MG63 (cell line): ENCODE results near the gene CTBP1. TPM values are rescaled to one million over a fixed set of nuclear protein-coding genes. Genes with fewer than 3 reads are reported as not detected.

Experiments
- DNase-seq: peaks from one replicate; pipeline ENCODE4 v3.0.0-alpha.2; 2020
- H3K27me3 ChIP-seq: fragments of 250-450 bp; sonication (Bioruptor Pico); 2 replicates; pipeline ENCODE4 v1.5.1; 2020; ENCODE audit warnings: mild to moderate bottlenecking, moderate library complexity
- H3K36me3 ChIP-seq: fragments of 250-450 bp; sonication (Bioruptor Pico); 2 replicates; pipeline ENCODE4 v1.5.1; 2020; ENCODE audit warnings: mild to moderate bottlenecking, moderate library complexity
- H3K4me3 ChIP-seq: fragments of 250-450 bp; sonication (Bioruptor Pico); 2 replicates; pipeline ENCODE4 v1.5.1; 2020; ENCODE audit warnings: mild to moderate bottlenecking, moderate library complexity
- H3K9me3 ChIP-seq: fragments of 250-450 bp; sonication (Bioruptor Pico); 2 replicates; pipeline ENCODE4 v1.5.1; 2020; ENCODE audit warnings: mild to moderate bottlenecking, moderate library complexity
- total RNA-seq: library from RNA; depleted of rRNA; stranded (reverse); fragments of >200 nt; shearing (Covaris generic); gene quantifications from 2 replicates; pipeline ENCODE4 v1.2.3, GENCODE V29; 2014; ENCODE audit warnings: low replicate concordance

CTBP1 gene
- total RNA-seq, 1 experiment from 2014 or later, result 178 TPM

GRCh38 chr4:1289207-1290164, 40.6 kb upstream of the CTBP1 start, which contains the start of gene MAEA:
MAEA (plus strand) TSS chr4:1289891; CDS start chr4:1289914, 23 bp downstream.
- peak within 1 kb of the TSS; percentile 66 for H3K4me3 ChIP-seq
- H3K9me3 ChIP-seq, result no peaks in the 10 kb centered on the region
- no peaks in the 10 kb centered on the region for H3K36me3 ChIP-seq
- peak; percentile 95 for DNase-seq
- H3K27me3 ChIP-seq, result no peaks in the 10 kb centered on the region

- Histone ChIP-seq H3K27me3 (no peaks in the 10 kb centered on the region), H3K4me3 (peak overlapping the region; percentile 66), H3K9me3 (no peaks in the 10 kb centered on the region), H3K36me3 (no peaks in the 10 kb centered on the region)
- DNase-seq, result no peak
These were observed 39.9 kb upstream of the CTBP1 start for GRCh38 chr4:1288786-1289185.

GRCh38 chr4:1285790-1286553, 37.0 kb upstream of the CTBP1 start:
- Histone ChIP-seq H3K27me3 (no peaks in the 10 kb centered on the region), H3K9me3 (no peaks in the 10 kb centered on the region), H3K36me3 (no peaks in the 10 kb centered on the region), H3K4me3 (no peak overlapping the region)
- DNase-seq, result peak; percentile 41

- Histone ChIP-seq H3K27me3 (no peaks in the 10 kb centered on the region), H3K36me3 (no peaks in the 10 kb centered on the region), H3K9me3 (no peaks in the 10 kb centered on the region), H3K4me3 (no peak overlapping the region)
- no peak for DNase-seq
These were observed 36.3 kb upstream of the CTBP1 start for GRCh38 chr4:1285151-1285789.

- Histone ChIP-seq H3K36me3 (no peaks in the 10 kb centered on the region), H3K27me3 (no peaks in the 10 kb centered on the region), H3K4me3 (no peak overlapping the region), H3K9me3 (no peaks in the 10 kb centered on the region)
- DNase-seq, result no peak
These were observed 34.8 kb upstream of the CTBP1 start for GRCh38 chr4:1283711-1284110.

- DNase-seq, result no peak
- Histone ChIP-seq H3K9me3 (no peaks in the 10 kb centered on the region), H3K4me3 (no peak overlapping the region), H3K27me3 (no peaks in the 10 kb centered on the region), H3K36me3 (no peaks in the 10 kb centered on the region)
These were observed 30.3 kb upstream of the CTBP1 start for GRCh38 chr4:1279253-1279652.

- H3K27me3 ChIP-seq, result no peaks in the 10 kb centered on the region
- no peak for DNase-seq
- no peaks in the 10 kb centered on the region for H3K36me3 ChIP-seq
- no peaks in the 10 kb centered on the region for H3K9me3 ChIP-seq
- no peak overlapping the region for H3K4me3 ChIP-seq
These were observed 29.0 kb upstream of the CTBP1 start for GRCh38 chr4:1277667-1278665.

- no peak for DNase-seq
- Histone ChIP-seq H3K4me3 (no peak overlapping the region), H3K36me3 (no peaks in the 10 kb centered on the region), H3K27me3 (no peaks in the 10 kb centered on the region), H3K9me3 (no peaks in the 10 kb centered on the region)
These were observed 28.1 kb upstream of the CTBP1 start for GRCh38 chr4:1276984-1277383.

- no peak for DNase-seq
- H3K9me3 ChIP-seq, result no peaks in the 10 kb centered on the region
- no peaks in the 10 kb centered on the region for H3K36me3 ChIP-seq
- no peaks in the 10 kb centered on the region for H3K27me3 ChIP-seq
- no peak overlapping the region for H3K4me3 ChIP-seq
These were observed 25.9 kb upstream of the CTBP1 start for GRCh38 chr4:1274871-1275270.

- no peaks in the 10 kb centered on the region for H3K9me3 ChIP-seq
- H3K4me3 ChIP-seq, result no peak overlapping the region
- DNase-seq, result no peak
- H3K36me3 ChIP-seq, result no peaks in the 10 kb centered on the region
- no peaks in the 10 kb centered on the region for H3K27me3 ChIP-seq
These were observed 22.8 kb upstream of the CTBP1 start for GRCh38 chr4:1271686-1272085.

- Histone ChIP-seq H3K27me3 (no peaks in the 10 kb centered on the region), H3K9me3 (no peaks in the 10 kb centered on the region), H3K36me3 (no peaks in the 10 kb centered on the region), H3K4me3 (no peak overlapping the region)
- DNase-seq, result no peak
These were observed 20.3 kb upstream of the CTBP1 start for GRCh38 chr4:1269209-1269608.

- DNase-seq, result no peak
These were observed 18.2 kb upstream of the CTBP1 start for GRCh38 chr4:1266881-1267763.

GRCh38 chr4:1265351-1265750, 16.4 kb upstream of the CTBP1 start:
- no peaks in the 10 kb centered on the region for H3K27me3 ChIP-seq
- H3K9me3 ChIP-seq, result no peaks in the 10 kb centered on the region
- H3K36me3 ChIP-seq, result no peaks in the 10 kb centered on the region
- DNase-seq, result no peak
- H3K4me3 ChIP-seq, result no peak overlapping the region

More at GRCh38 chr4:1266881-1267763, 18.2 kb upstream of the CTBP1 start:
- no peak overlapping the region for H3K4me3 ChIP-seq
- no peaks in the 10 kb centered on the region for H3K36me3 ChIP-seq
- no peaks in the 10 kb centered on the region for H3K9me3 ChIP-seq
- no peaks in the 10 kb centered on the region for H3K27me3 ChIP-seq

- Histone ChIP-seq H3K27me3 (no peaks in the 10 kb centered on the region), H3K36me3 (no peaks in the 10 kb centered on the region), H3K9me3 (no peaks in the 10 kb centered on the region), H3K4me3 (no peak overlapping the region)
- DNase-seq, result no peak
These were observed 16.0 kb upstream of the CTBP1 start for GRCh38 chr4:1264942-1265341.
